GM12874 (cell line): ENCODE results near the gene KHDC1L.

Experiments used
- TF ChIP-seq, protein P1 (sequence below): IDR thresholded peaks from 2 replicates; pipeline ENCODE4 v1.5.1; 2011; ENCODE audit warnings: low read depth, mild to moderate bottlenecking, control low read depth, low read length, moderate library complexity; ENCODE audit not compliant: insufficient read depth

Gene KHDC1L

DNA sequence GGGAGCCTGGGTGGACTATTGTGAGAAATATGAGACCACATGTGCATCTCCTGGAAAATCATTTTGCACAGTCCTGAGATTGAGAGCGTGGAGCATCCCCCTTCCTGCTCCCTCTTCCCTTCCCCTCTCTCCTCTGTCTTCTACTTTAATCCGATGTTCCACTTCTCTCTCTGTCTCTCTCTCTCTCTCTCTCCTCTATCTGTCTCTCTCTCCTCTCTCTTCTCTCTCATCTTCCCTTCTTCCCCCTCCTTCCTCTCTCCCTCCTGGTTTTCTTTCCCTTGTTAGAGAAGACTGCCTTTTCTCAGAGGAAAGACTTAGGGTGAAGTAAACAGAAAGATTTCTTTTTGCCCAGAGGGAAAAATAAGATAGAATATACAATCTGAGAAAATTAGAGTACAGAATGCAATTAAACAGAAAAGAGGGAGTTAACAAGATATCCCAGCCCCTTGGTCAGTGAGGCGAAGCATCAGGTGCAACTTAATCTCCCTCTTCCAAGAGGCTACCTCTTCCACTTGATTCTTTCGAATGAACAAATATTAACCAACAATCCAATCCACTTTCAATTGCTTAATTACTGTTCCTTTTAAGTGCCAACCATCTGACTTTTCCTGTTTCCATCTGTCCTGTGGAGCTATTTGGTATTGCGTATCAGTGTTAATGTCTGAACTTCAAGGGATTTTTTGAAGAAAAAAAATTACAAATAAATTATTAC lies 23.1 kb upstream of the KHDC1L start:
- TF ChIP-seq, protein P1, sequence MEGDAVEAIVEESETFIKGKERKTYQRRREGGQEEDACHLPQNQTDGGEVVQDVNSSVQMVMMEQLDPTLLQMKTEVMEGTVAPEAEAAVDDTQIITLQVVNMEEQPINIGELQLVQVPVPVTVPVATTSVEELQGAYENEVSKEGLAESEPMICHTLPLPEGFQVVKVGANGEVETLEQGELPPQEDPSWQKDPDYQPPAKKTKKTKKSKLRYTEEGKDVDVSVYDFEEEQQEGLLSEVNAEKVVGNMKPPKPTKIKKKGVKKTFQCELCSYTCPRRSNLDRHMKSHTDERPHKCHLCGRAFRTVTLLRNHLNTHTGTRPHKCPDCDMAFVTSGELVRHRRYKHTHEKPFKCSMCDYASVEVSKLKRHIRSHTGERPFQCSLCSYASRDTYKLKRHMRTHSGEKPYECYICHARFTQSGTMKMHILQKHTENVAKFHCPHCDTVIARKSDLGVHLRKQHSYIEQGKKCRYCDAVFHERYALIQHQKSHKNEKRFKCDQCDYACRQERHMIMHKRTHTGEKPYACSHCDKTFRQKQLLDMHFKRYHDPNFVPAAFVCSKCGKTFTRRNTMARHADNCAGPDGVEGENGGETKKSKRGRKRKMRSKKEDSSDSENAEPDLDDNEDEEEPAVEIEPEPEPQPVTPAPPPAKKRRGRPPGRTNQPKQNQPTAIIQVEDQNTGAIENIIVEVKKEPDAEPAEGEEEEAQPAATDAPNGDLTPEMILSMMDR: no peak

DNA sequence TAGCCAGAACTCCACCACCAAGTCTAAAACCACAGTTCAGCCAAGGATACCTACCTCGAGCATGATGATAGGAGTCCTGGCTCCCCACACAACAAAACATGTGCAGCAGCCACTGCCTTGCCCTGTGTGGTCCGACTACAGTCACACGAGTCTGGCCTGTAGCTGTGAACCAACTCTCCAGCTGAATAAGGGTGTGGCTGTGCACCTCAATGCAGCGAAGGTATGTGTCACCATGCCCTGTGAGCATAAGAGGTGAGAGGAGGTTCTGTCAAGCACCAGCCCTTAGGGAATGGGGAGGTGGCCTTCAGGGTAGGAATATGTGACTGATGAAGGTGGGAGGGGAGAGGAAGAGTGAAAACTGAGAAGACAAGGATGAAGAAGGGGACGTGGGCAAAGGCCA lies 16.7 kb upstream of the KHDC1L start:
- TF ChIP-seq, protein P1: no peak

- TF ChIP-seq, protein P1: no peak
Measured at GRCh38 chr6:73240730-73241129, 15.4 kb upstream of the KHDC1L start.

DNA sequence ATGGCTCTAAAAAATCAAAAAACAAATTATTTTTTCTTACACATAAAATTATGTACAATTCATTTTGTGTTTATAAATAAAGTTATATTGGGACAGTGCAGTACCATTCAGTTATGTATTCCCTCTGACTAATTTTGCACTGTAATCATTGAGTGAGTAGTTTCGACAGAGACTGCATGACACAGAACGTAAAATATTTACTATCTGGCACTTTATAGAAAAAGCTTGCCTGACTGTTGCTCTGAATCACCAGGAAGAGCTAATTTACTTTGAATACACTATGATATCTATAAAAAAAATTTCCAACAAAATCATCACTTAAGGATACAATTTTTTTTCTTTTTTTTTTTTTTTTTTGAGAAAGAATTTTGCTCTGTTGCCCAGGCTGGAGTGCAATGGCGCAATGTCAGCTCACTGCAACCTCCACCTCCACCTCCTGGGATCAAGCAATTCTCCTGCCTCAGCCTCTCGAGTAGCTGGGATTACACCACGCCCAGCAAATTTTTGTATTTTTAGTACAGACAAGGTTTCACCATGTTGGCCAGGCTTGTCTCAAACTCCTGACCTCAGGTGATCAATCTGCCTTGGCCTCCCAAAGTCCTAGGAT lies 11.0 kb upstream of the KHDC1L start:
- TF ChIP-seq, protein P1: no peak

DNA sequence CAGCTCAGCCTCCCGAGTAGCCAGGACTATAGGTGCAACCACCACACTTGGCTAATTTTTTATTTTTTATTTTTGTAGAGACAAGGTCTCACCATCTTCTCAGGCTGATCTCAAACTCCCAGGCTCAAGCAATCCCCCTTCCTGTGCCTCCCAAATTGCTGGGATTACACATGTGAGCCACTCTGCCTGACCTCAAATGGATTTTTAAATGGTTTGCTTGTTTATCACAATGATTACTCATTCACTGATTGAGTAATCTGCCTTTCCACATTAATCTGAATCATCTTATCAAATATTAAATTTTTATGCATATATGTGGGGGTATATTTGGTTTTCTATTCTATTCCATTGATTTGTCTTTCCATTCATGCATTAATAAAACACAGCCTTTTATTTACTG lies 9.4 kb upstream of the KHDC1L start:
- TF ChIP-seq, protein P1: no peak

DNA sequence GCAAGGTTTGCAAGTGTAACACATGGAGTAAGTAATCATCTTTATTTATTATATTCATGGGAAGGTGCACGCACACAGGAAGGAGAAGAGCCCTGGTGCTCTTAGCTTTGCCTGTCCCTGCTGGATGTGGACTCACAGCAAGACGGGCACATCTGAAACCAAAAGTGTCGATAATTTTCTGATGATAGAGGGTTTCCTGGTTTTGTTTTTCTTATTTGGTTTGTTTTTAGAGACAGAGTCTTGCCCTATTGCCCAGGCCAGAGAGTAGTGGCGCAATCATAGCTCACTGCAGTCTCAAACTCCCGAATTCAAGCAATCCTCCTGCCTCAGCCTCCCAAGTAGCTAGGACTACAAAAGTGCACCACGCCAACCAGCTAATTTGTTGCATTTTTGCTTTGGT lies 7.8 kb upstream of the KHDC1L start:
- TF ChIP-seq, protein P1: no peak

- TF ChIP-seq, protein P1: no peak
Measured at GRCh38 chr6:73231986-73232391, 6.7 kb upstream of the KHDC1L start.
